GM21526 (cell line): ENCODE data around the gene MYBPC2.

Experiments used
- ATAC-seq: cut with Tn5 transposase; IDR thresholded peaks from one replicate; pipeline ENCODE4 v1.9.1; 2021; ENCODE audit warnings: moderate library complexity; ENCODE audit not compliant: unreplicated experiment, low FRiP score

Gene MYBPC2

GRCh38 chr19:50495020-50495531, 62.4 kb downstream of the MYBPC2 start:
- ATAC-seq, result no peak

GRCh38 chr19:50496189-50497021, 63.7 kb downstream of the MYBPC2 start:
- no peak for ATAC-seq

GRCh38 chr19:50497022-50497405, 64.3 kb downstream of the MYBPC2 start:
- no peak for ATAC-seq

- no peak for ATAC-seq
Measured at GRCh38 chr19:50498219-50499056, 65.7 kb downstream of the MYBPC2 start.

- no peak for ATAC-seq
Measured at GRCh38 chr19:50500060-50500752, 67.5 kb downstream of the MYBPC2 start.

- ATAC-seq, result no peak
Measured at GRCh38 chr19:50500753-50501151, 68.1 kb downstream of the MYBPC2 start.

GRCh38 chr19:50501186-50501567, 68.5 kb downstream of the MYBPC2 start:
- ATAC-seq, result no peak

- ATAC-seq, result no peak
Measured at GRCh38 chr19:50501568-50502475, 69.1 kb downstream of the MYBPC2 start.

- ATAC-seq, result no peak
Measured at GRCh38 chr19:50505856-50506611, 73.3 kb downstream of the MYBPC2 start.

GRCh38 chr19:50506700-50507099, 74.0 kb downstream of the MYBPC2 start:
- ATAC-seq, result no peak

GRCh38 chr19:50507376-50507775, 74.7 kb downstream of the MYBPC2 start:
- ATAC-seq, result no peak

GRCh38 chr19:50508843-50509190, 76.1 kb downstream of the MYBPC2 start:
- no peak for ATAC-seq

GRCh38 chr19:50509366-50509765, 76.7 kb downstream of the MYBPC2 start:
- no peak for ATAC-seq

GRCh38 chr19:50510121-50510670, 77.5 kb downstream of the MYBPC2 start:
- ATAC-seq, result no peak

- no peak for ATAC-seq
Measured at GRCh38 chr19:50510700-50511068, 78.0 kb downstream of the MYBPC2 start.

GRCh38 chr19:50511069-50511822, 78.6 kb downstream of the MYBPC2 start, which contains the start of gene JOSD2:
JOSD2 (minus strand) TSS chr19:50511191; CDS start chr19:50510431, 760 bp downstream.
- ATAC-seq, result peak; percentile 74

GRCh38 chr19:50512112-50512998, 79.7 kb downstream of the MYBPC2 start:
- ATAC-seq, result no peak
